Stimulated activated CD8-positive, alpha-beta memory T cell treated with anti-CD3 and anti-CD28 coated beads, Interleukin-4, amount 100 ng/mL, for 48 hours (primary cell): ENCODE data around the gene FBXW2.
"Not testable (repeated sequence)": the region's sequence is repeated elsewhere in the genome, so short reads cannot be mapped to it uniquely, and the experiment has no call there.

ENCODE experiments used
- DNase-seq: peaks from one replicate; pipeline ENCODE4 v3.0.0-alpha.2; 2020

The FBXW2 gene

GRCh38 chr9:120792898-120793765, at the start of gene FBXW2:
Gene FBXW2 (minus strand): TSS chr9:120793416. CDS start chr9:120788258, 5,158 bp downstream.
- DNase-seq, result peak; percentile 94

GRCh38 chr9:120841930-120842684, 48.9 kb upstream of the FBXW2 start:
- no peak for DNase-seq

- DNase-seq, result no peak
Observed at GRCh38 chr9:120839146-120839545, 45.9 kb upstream of the FBXW2 start.

- DNase-seq, result no peak
Observed at GRCh38 chr9:120837921-120838320, 44.7 kb upstream of the FBXW2 start.

GRCh38 chr9:120833325-120833724, 40.1 kb upstream of the FBXW2 start:
- no peak for DNase-seq

GRCh38 chr9:120832807-120833206, 39.6 kb upstream of the FBXW2 start:
- DNase-seq, result no peak

- no peak for DNase-seq
Observed at GRCh38 chr9:120830865-120831264, 37.6 kb upstream of the FBXW2 start.

- no peak for DNase-seq
Observed at GRCh38 chr9:120830151-120830550, 36.9 kb upstream of the FBXW2 start.

- DNase-seq, result no peak
Observed at GRCh38 chr9:120829650-120830049, 36.4 kb upstream of the FBXW2 start.

- no peak for DNase-seq
Observed at GRCh38 chr9:120820095-120820494, 26.9 kb upstream of the FBXW2 start.

GRCh38 chr9:120818595-120818994, 25.4 kb upstream of the FBXW2 start:
- DNase-seq, result no peak

GRCh38 chr9:120815075-120815474, 21.9 kb upstream of the FBXW2 start:
- no peak for DNase-seq

GRCh38 chr9:120808931-120809330, 15.7 kb upstream of the FBXW2 start:
- DNase-seq, result no peak

- no peak for DNase-seq
Observed at GRCh38 chr9:120807607-120808379, 14.6 kb upstream of the FBXW2 start.

- not testable (repeated sequence) for DNase-seq
Observed at GRCh38 chr9:120804784-120805363, 11.7 kb upstream of the FBXW2 start.

- no peak for DNase-seq
Observed at GRCh38 chr9:120801441-120801840, 8.2 kb upstream of the FBXW2 start.

GRCh38 chr9:120791161-120791560, 2.1 kb downstream of the FBXW2 start:
- no peak for DNase-seq

GRCh38 chr9:120787933-120788332, 5.3 kb downstream of the FBXW2 start:
- DNase-seq, result no peak

- DNase-seq, result no peak
Observed at GRCh38 chr9:120783602-120784047, 9.6 kb downstream of the FBXW2 start.

- DNase-seq, result no peak
Observed at GRCh38 chr9:120781236-120781635, 12.0 kb downstream of the FBXW2 start.

GRCh38 chr9:120780367-120780766, 12.8 kb downstream of the FBXW2 start:
- no peak for DNase-seq

GRCh38 chr9:120779227-120779626, 14.0 kb downstream of the FBXW2 start:
- no peak for DNase-seq

- DNase-seq, result no peak
Observed at GRCh38 chr9:120778758-120779157, 14.5 kb downstream of the FBXW2 start.
